Fibroblast of gingiva (primary cell): ENCODE data around the gene ACAD9.
"Not testable (repeated sequence)": the region's sequence is repeated elsewhere in the genome, so short reads cannot be mapped to it uniquely, and the experiment has no call there.

ENCODE experiments used
- DNase-seq: peaks from one replicate; pipeline ENCODE4 v3.0.0-alpha.2; 2011; ENCODE audit warnings: low read depth

The ACAD9 gene

DNA sequence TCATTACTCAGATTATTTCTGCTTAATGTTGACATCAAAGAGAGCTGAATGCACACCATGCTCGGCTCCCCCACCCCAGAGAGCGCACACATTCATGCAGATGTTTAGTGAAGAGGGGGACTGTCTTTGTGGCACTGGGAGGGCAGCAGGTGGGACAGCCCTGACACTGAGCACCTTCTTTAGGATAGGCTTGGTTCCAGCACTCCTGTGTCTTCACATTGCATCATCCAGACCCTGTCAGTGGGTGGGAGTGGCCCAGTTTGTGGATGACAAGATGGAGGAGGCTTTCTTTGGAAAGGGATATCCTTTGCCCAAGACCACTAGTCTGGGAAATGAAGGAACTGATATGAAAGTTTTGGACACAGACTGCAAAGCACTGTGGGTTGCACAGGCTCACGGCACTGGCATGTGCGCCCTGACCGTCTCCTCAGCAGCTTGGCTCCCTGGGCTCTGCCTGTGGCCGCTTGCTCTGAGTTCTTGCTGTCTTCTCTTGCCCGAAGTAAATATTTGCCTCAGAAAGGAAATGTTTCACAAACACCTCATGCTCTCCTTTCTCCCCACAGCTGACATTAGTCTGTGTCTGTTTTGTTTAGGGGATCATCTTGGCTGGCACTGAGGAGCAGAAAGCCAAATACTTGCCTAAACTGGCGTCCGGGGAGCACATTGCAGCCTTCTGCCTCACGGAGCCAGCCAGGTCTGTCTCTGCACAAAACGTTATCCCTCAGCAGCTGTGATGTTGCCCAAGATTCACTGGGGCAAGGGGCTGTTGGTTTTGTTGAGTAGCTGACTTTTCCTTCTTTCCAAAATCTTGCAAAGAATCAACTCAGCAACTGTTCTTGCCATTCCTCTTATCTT, 16.6 kb downstream of the ACAD9 start:
- DNase-seq = no peak

DNA sequence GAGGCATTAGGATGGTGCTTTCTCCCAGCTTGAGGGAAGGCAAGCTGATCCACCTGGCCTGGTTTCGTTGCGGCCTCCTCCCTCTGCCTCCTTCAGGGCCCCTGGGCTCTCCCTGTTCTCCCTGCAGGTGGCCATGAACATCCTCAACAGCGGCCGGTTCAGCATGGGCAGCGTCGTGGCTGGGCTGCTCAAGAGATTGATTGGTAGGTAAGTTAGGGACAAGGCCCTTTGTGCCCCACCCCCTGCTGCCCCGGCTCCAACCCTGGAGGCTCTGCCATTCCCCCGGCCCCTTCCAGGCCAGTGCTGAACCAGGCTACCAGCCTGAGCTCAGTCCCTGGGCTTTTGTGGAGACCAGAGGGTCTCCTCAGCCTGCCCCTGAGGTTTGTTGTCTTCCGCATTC, 23.0 kb downstream of the ACAD9 start:
- DNase-seq = no peak

DNA sequence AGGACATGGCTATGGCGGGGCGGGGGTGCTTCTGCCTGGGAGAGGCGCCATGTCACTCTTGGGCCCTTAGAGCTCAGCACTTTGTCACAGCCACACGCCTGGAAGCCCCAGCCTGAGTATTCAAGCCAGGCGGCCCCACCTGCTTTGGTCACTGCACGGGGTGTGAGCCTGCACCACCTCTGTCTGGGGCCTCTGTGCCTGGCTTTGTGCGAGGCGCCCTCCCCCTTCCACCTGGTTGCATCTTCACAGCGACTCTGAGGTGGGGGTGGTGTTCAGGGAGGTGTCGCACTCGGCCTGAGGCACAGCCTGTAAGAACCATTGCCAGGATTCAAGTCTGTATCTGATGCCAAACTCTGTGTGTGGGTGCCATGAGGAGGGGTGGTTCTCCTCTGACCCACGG, 24.1 kb downstream of the ACAD9 start:
- no peak for DNase-seq

GRCh38 chr3:128906031-128906803, 26.8 kb downstream of the ACAD9 start:
- DNase-seq = no peak

- no peak for DNase-seq
These were observed 27.5 kb downstream of the ACAD9 start for GRCh38 chr3:128906804-128907525.

GRCh38 chr3:128907706-128908445, 28.5 kb downstream of the ACAD9 start:
- no peak for DNase-seq

DNA sequence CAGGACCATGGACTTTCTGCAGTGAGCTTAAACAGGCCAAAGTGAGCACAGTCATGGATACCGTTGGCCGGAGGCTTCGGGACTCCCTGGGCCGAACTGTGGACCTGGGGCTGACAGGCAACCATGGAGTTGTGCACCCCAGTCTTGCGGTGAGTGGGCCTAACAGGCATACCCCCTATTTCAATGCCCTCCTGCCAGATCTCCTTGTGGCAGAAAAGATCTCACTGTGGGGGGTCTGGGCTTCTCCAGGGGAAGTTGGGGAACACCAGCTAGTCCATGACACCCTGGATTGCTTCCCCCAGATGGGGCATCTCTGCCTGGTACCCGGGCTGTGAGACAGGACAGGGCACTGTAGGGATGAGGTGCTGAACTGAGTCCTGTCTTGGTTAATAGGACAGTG, 29.5 kb downstream of the ACAD9 start:
- no peak for DNase-seq

GRCh38 chr3:128910006-128910405, 30.6 kb downstream of the ACAD9 start:
- DNase-seq = no peak

DNA sequence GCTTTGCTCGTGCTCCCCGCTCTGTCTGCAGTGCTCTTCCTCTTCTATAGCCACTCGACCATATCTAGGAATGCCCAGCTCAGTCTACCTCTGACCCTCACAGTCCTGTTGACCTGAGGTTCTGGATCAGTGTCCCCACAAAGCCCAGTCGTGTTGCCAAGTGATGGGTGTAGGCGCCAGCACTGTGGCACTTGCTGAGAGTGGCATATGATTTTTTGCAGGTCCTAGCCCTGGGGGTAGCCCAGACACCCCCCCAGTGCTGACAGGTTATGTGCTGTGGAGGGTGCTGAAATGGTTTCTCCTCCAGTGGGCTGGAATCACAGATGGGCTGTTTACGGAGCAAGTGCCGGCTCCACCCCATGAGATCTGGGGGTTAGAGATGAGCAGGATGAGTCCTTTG, 32.5 kb downstream of the ACAD9 start:
- no peak for DNase-seq

DNA sequence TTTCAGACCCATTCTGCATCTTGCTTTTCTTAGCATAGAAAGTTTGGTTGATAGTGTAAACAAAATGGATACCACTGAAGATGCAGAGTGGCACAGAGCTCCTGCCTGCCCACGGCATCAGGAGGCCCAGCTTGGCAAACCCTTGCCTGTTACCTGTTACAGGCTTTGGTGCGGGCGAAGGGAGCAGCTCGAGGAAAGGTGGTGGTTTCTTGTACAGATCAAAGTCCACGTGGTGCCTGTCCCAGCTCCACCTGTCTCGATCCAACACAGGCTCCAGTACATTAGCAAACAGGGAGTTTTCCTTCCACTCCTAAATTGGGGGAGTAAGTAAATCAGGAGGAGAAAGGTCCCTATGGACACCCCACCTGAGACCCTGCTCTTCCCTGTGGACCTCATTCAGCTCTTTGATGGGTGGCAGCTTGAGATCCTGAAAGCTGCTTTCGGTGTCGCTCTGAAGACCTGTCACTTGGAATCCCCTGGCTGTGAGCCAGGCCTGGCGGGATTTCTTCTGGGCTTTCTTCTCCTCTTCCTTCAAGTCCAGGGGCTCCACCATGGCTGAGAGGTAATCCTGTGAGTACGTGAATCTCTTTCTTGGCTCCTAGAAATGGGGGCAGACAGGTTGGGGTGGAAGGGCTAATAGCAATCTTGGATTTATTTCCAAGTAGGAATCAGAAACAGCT, 35.7 kb downstream of the ACAD9 start:
- no peak for DNase-seq

DNA sequence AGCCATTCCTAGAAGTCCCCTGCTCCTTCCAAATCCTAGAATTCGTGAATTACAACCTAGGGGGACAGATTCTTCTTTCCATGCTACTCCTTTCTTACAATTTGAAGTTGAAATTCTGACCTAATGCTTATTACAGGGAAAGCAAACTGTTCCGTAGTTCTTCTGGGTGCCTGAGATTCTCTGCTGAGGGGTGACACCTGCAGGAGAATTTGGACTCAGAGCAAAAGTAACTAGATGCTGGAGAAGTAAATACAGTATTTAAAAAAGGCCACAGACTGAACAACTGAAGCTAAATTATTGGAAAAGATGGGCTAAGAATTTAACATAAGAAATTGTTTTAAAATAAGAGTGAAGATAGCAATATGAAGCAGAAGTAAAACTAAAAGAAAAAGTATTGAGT, 37.9 kb downstream of the ACAD9 start:
- DNase-seq = no peak

GRCh38 chr3:128919988-128920387, 40.6 kb downstream of the ACAD9 start:
- no peak for DNase-seq

- DNase-seq = no peak
These were observed 43.5 kb downstream of the ACAD9 start for GRCh38 chr3:128922804-128923459.

GRCh38 chr3:128923576-128923975, 44.2 kb downstream of the ACAD9 start:
- no peak for DNase-seq

DNA sequence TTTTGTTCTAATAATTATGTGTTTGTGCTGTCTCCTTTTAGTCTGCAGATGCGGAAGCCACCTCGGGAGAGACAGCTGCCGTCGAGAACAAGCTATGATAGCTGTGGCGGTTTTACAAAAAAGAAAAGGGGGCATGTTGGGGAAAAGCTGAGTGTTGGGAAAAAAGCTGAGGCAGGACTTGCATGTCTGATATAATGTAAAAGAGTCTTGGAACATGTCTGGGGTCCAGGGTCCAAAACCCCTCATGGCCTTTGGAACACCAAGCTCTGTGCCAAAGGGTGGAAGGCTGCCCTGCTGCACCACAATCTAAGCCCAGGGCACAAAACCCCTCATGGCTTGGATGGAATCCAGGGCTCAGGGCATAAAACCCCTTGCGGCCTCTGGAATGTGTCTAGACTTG, 44.6 kb downstream of the ACAD9 start:
- DNase-seq = not testable (repeated sequence)

DNA sequence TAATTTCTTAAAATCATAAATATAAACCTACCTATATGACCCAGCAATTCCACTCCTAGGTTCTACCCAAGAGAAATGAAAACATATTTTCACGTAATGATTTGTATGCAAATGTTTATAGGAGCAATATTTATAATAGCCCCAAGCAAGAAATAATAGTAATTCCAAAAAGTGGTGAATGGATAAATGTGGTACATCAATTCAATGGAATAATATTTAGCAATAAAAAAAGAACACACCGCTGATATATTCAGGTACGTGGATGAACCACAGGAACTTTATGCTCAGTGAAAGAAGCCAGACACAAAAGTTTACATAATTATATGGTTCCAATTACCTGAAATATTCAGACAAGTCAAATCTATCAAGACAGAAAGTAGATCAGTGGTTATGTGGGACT, 49.9 kb downstream of the ACAD9 start:
- no peak for DNase-seq

GRCh38 chr3:128931046-128931445, 51.6 kb downstream of the ACAD9 start:
- DNase-seq = no peak

- no peak for DNase-seq
These were observed 53.2 kb downstream of the ACAD9 start for GRCh38 chr3:128932516-128933212.

DNA sequence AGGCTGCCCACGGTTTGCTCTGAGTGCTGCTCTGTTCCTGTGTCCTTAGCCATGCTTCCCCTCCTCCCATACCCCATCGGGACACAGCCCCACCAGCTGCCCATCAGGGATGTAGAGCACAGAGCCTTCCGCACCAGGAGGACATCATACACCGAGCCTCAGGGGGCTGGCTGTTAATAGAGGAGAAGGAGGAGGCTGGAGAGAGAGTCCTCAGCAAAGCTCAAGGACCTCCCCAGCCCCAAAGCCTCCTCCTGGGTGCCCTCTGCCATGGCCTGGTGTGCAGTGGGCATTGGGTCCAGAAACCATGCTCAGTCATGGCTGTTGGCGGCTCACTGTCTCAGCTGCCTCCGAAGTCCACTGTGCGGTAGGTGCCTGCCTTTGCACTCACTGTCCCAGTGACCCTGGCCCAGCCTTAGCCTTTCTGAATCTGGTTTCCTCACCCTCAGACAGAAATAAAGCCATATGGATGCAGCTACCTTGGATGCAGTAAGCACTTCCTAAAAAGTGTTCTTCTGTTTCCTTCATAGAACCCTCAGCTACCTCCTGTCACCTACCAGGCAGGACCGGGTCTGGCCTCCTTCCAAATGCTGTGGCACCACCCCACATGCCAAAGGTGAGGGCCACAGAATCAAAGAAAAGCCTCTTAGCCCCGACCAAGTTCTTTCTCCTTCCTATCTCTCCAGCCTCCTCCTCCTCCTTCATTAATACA, 53.9 kb downstream of the ACAD9 start:
- no peak for DNase-seq

DNA sequence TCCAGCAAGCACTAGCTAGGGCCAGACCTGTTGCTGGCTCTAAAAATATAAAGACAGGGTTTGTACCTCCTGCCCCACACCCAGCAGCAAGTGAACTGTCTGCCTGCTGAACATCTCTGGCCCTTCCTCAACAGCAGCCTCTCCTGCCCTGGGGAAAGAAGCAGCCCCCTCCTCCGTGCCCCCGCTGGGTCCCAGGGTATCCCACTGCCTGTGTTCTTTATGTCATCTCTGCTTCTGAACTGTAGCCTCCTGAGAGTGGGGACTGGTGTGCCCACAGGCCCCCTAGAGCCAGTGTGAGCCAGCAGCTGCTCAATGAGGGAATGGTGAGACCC, 54.5 kb downstream of the ACAD9 start:
- no peak for DNase-seq
